GM19193 (cell line): Measurements from ENCODE around the gene SLC6A12.

Source experiments
- POLR2A ChIP-seq: IDR thresholded peaks from 4 replicates; pipeline ENCODE4 v1.6.1; 2011; ENCODE audit not compliant: insufficient read depth, insufficient read length; ENCODE audit errors: extremely low read depth

Gene SLC6A12

GRCh38 chr12:238116-238515 lies 24.2 kb upstream of the SLC6A12 start:
- TF ChIP-seq POLR2A: no peak

- TF ChIP-seq POLR2A: no peak
These were observed 23.3 kb upstream of the SLC6A12 start for GRCh38 chr12:237026-237815.

- no peak for TF ChIP-seq POLR2A
These were observed 22.5 kb upstream of the SLC6A12 start for GRCh38 chr12:236445-236844.

- no peak for TF ChIP-seq POLR2A
These were observed 21.0 kb upstream of the SLC6A12 start for GRCh38 chr12:234891-235415.

GRCh38 chr12:234019-234418 lies 20.1 kb upstream of the SLC6A12 start:
- TF ChIP-seq POLR2A: no peak

- no peak for TF ChIP-seq POLR2A
These were observed 19.6 kb upstream of the SLC6A12 start for GRCh38 chr12:233615-233968.

- no peak for TF ChIP-seq POLR2A
These were observed 19.0 kb upstream of the SLC6A12 start for GRCh38 chr12:232731-233614.

GRCh38 chr12:230925-231671 lies 17.1 kb upstream of the SLC6A12 start:
- TF ChIP-seq POLR2A: no peak

- TF ChIP-seq POLR2A: no peak
These were observed 15.7 kb upstream of the SLC6A12 start for GRCh38 chr12:229441-230191.

GRCh38 chr12:228846-229200 lies 14.9 kb upstream of the SLC6A12 start:
- no peak for TF ChIP-seq POLR2A

GRCh38 chr12:227923-228845 lies 14.2 kb upstream of the SLC6A12 start:
- TF ChIP-seq POLR2A: no peak

GRCh38 chr12:227286-227915 lies 13.4 kb upstream of the SLC6A12 start:
- TF ChIP-seq POLR2A: no peak

GRCh38 chr12:226401-226800 lies 12.4 kb upstream of the SLC6A12 start:
- TF ChIP-seq POLR2A: no peak
